AG09309 (cell line): Measurements from ENCODE around the gene GDPD4.

ENCODE experiments used
- DNase-seq: peaks from one replicate; pipeline ENCODE4 v3.0.0-alpha.2; 2010; ENCODE audit warnings: low read depth
- H3K4me3 ChIP-seq: 2 replicates; pipeline ENCODE4 v1.5.1; 2011; ENCODE audit warnings: mild to moderate bottlenecking, low read depth, low read length, moderate library complexity; ENCODE audit not compliant: control insufficient read depth
- TF ChIP-seq, protein P1 (sequence below): IDR thresholded peaks from 2 replicates; pipeline ENCODE4 v1.5.1; 2011; ENCODE audit warnings: mild to moderate bottlenecking, low read depth, low read length, inconsistent platforms; ENCODE audit not compliant: insufficient read depth, control insufficient read depth; ENCODE audit errors: missing control alignments

GDPD4 gene

DNA sequence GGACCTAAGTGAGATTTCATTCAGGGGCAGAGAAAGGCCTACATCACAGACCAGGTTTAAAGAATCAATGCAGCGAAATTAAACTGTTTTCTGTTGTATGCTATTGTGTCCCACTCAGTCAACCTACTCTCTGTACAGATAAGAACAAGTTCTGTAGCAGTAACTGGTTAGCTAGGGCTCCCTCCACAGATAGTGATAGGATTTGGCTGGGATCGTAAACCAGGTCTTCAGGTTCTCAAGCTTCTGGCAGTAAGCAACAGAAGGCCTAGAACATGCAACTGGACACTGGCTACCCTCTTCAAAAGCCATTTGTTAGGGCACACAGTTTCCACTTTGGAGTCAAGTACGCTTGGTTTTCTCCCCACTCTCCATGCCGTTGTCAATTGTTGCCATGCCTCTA, 69.2 kb downstream of the GDPD4 start:
- no peak for DNase-seq
- TF ChIP-seq, protein P1, sequence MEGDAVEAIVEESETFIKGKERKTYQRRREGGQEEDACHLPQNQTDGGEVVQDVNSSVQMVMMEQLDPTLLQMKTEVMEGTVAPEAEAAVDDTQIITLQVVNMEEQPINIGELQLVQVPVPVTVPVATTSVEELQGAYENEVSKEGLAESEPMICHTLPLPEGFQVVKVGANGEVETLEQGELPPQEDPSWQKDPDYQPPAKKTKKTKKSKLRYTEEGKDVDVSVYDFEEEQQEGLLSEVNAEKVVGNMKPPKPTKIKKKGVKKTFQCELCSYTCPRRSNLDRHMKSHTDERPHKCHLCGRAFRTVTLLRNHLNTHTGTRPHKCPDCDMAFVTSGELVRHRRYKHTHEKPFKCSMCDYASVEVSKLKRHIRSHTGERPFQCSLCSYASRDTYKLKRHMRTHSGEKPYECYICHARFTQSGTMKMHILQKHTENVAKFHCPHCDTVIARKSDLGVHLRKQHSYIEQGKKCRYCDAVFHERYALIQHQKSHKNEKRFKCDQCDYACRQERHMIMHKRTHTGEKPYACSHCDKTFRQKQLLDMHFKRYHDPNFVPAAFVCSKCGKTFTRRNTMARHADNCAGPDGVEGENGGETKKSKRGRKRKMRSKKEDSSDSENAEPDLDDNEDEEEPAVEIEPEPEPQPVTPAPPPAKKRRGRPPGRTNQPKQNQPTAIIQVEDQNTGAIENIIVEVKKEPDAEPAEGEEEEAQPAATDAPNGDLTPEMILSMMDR, result no peak
- no peak overlapping the region for H3K4me3 ChIP-seq

DNA sequence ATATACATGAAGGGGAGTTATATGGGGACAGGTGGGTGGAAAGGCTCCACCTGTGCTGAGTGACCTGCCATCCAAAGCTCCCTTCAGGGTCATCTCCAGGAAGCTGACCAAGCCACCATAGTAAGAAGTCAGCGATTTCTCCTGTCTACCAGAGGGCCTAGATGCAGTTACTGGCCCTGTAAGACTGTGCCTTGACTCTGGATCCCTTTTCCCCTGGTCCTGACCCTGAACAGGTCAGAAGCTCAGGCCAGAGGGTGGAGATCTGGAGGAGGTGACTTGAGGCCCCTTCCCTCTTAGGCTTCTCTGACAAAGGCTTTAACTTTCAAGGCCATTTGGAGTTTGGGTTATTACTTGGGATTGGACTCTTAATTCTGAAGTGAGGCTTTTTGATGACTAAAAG, 69.7 kb downstream of the GDPD4 start:
- no peak for DNase-seq
- no peak overlapping the region for H3K4me3 ChIP-seq
- TF ChIP-seq, protein P1, result no peak

DNA sequence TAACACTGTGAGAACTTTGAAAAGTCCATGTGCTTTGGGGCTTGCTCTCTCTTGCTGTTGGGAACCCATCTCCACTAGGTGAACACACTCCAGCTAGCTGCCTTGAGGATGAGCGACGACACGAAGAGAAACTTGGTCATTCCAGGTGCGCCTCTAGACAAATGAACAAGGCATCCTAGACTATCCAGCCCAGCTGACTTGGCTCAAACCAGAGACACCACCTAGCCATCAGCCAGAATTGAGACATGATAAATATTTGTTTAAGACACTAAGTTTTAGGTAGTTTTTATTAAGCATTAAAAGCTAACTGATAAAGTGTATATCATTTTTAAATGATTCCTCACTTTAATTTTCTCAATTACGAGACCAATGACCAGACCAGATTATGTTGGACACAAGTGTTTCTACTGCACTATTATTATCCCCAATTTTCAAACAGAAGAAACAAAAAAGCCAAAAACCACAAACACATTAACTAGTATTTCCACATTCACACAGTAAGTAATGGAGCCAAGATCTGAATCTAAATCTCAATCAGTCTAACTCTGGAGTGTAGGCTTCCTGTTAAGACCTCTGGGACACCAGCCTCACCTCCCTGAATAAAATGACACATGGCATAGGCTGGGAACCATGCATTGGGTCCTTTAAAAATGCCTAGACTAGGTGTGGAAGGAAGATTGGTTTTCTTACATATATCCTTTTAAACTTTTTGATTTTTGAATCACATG, 70.4 kb downstream of the GDPD4 start:
- TF ChIP-seq, protein P1, result no peak
- DNase-seq, result no peak
- no peak overlapping the region for H3K4me3 ChIP-seq

DNA sequence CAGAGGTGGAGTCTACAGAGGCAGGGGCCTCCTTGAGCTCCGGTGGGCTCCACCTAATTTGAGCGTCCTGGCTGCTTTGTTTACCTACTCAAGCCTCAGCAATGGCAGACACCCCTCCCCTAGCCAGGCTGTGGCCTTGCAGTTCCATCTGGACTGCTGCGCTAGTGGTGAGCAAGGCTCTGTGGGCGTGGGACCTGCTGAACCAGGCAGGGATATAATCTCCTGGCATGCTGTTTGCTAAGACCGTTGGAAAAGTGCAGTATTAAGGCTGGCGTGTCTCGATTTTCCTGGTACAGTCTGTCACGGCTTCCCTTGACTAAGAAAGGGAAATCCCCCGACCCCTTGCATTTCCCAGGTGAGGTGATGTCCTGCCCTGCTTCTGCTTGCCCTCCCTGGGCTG, 77.7 kb downstream of the GDPD4 start:
- no peak overlapping the region for H3K4me3 ChIP-seq
- TF ChIP-seq, protein P1, result no peak
- DNase-seq, result no peak

DNA sequence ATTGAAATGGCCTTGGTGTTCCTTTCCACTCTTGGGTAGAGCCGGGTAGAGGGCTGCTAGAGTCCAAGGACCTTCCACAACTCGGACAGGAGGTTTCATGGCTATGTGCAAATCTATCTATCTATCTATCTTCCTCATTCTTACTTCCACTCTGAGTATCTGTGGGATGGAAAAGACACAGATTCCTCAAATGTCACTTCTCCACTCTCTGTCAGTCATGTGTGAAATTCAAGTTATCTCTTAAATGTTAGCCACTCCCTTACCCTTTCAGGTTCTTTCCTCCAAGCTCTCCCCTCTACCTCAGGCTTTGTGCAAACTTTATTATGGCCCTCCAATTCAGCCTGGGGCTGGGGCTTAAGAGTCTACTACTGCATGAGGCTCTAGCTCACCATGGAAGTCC, 84.3 kb downstream of the GDPD4 start:
- no peak for DNase-seq
- TF ChIP-seq, protein P1, result no peak
- no peak overlapping the region for H3K4me3 ChIP-seq

DNA sequence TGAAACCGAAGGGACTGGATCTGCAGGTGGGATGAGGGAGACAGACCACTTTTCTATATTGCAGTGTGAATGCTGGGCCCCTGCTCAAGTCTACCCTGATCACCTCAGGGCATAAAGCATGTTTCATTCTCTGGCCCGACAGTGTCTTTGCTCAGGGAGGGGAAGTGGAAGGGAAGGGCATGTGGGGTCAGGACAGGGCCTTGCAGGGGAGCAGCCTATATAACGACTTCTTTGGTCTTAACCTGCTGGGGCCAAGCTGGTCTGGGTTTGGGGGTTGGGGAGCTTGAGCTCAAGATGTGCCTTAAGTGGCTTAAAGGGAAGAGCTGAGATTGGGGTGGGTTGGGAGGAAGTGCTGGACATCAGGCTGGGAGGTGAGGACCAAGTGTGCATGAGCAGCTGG, 86.4 kb downstream of the GDPD4 start:
- TF ChIP-seq, protein P1, result no peak
- no peak overlapping the region for H3K4me3 ChIP-seq
- no peak for DNase-seq
